ENCODE results near the gene ARHGAP29. TPM values are rescaled to one million over a fixed set of nuclear protein-coding genes. Genes with fewer than 3 reads are reported as not detected.
"Not testable (repeated sequence)": the region's sequence is repeated elsewhere in the genome, so short reads cannot be mapped to it uniquely, and the experiment has no call there.

ARHGAP29 gene
- total RNA-seq, 1 experiment from 2014 or later = 14.1 TPM

DNA sequence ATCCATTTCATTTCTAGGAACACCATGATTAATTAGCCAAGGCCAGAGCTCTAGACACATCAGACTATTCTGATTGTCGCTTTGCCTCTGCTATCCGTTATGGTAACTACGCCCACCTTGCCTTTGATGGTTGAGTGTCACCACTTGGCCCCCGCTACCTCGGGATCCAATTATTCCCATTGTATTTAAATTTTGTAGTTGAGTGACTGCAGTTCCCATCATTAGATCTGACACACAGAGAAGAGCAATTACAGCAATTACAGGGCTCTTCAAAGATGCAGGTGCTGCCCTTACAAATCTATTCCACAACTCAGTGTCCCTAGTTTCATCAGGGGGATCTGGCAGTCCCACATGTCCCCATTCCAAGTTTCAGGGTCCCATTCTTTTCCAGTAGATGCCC is 71.5 kb downstream of the ARHGAP29 start:
- no peak for DNase-seq (ENCODE audit: low spot score)

DNA sequence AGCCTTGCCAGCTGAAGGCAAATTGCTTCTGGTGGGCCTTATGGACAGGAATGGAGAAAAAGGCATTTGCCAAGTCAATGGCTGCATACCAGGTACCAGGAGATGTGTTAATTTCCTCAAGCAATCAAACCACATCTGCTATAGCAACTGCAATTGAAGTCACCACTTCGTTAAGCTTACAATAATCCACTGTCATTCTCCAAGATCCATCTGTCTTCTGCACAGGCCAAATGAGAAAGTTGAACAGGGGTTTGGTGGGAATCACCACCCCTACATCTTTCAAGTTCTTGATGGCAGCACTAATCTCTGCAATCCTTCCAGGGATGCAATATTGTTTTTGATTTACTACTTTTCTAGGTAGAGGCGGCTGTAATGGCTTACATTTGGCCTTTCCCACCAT is 72.5 kb downstream of the ARHGAP29 start:
- DNase-seq (ENCODE audit: low spot score) = not testable (repeated sequence)

DNA sequence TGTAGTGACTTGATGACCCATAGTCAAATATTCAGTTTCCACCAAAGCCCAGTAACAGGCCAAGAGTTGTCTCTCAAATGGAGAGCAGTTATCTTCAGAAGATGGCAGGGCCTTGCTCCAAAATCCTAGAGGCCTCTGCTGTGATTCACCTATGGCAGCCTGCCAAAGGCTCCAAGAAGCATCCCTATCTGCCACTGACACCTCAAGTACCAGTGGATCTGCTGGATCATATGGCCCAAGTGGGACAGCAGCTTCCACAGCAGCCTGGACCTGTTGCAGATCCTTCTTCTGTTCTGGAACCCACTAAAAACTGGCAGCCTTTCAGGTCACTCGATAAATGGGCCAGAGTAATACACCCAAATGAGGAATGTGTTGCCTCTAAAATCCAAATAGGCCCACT is 73.3 kb downstream of the ARHGAP29 start:
- not testable (repeated sequence) for DNase-seq (ENCODE audit: low spot score)

DNA sequence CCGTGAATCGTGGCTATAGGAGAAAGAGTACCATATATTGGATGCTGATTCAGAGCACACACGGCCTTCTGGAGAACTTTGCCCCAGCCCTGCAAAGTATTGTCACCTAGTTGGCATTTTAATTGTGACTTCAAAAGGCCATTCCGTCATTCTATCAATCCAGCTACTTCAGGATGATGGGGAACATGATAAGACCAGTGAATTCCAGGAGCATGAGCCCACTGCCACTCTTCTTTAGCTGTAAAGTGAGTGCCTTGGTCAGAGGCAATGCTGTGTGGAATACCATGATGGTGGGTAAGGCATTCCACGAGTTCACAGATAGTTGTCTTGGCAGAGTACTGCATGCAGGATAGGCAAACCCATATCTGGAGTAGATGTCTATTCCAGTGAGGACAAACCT is 74.1 kb downstream of the ARHGAP29 start:
- DNase-seq (ENCODE audit: low spot score) = not testable (repeated sequence)

DNA sequence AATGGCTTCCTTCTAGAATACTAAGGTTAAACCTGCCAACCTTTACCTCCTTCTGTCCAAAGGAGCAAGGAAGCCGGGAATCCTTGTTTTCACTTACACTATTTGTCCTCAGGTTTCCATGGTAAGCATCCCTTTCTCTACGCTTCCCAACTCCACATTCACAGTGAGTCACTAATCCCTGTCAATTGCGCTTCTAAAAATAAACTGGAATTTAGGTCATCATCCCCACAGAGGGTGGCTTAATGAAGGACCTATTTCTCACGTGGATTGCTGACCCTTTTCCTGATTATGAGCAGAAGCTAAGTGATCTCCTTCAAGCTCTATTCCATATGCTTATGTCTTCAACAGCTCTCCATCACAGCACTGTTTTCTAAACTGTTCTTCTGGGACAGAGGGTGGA is 76.6 kb downstream of the ARHGAP29 start:
- DNase-seq (ENCODE audit: low spot score) = peak; percentile 62

DNA sequence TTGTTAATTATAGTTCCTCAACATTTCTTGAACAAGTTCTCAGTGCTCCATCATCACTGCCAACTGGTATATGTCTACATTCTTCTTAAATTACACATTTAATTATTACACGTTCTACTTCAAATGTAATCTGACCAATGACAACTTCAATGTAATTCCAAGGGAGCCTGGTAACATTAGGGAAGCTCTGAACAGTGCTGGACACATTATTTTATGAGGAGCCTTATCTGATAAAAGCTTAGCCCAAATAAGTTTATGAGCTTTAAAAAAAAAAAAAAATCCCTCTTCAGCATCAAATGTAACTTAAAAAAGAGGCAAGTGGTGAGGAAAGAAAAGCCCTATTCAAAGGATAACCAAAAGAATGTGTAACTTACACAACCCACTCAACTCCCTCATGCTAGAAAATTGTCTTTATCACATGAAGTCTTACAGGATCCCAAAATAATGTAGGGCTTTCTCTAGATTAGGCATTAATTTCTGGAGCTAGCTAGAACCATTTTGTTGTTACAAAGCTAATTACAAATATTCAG is 81.2 kb downstream of the ARHGAP29 start:
- no peak for DNase-seq (ENCODE audit: low spot score)

DNA sequence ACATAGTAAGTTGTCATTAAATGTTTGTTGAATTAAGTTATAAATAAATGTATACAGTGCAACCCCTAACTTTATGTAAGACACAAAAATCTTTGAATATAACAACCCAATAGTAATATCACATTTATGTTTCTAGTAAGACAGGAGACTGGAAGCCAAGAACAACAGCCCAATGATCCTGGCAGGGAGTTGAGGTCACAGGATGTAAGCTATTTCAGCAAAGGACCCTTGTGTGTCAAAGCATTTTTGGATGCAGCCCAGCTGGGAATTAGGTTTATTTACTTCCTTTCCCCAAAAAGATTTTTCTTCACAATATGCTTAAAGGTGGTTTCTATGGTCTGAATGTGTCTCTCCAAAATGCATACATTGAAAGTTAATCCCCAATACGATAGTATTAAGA is 82.4 kb downstream of the ARHGAP29 start:
- no peak for DNase-seq (ENCODE audit: low spot score)

DNA sequence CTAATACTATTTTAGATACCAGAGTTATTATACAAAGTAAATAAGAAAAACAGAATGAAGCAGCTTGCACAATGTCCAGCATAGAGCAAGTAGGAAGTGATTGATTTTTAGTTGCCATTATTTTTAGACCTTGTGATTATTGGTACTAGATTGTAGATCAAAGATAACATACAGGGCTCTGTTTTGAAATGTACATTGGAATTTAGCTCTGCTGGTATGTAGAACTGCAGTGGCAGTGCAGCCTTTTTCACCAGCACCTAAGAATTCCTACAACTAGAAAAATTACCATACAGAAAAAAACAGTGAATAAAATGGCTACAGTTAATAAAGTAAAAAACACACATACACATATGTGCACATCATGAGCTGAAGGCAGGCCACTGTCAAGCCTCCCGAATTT is 84.3 kb downstream of the ARHGAP29 start:
- DNase-seq (ENCODE audit: low spot score) = no peak

DNA sequence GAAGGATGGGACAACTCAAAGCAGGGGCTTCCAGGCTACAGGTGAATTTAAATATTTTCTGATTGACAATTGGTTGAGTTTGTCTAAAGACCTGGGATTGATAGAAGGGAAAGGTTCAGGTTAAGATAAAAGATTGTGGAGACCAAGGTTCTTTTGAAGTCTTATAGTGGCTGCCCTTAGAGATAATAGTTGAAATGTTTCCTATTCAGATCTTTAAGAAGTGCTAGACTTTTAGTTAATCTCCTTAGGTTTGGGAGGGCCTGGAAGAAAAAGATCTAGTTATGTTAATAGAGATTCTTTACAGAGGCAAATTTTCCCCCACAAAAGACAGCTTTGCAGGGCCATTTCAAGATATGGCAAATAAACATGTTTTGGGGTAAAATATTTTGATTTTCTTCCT is 88.2 kb downstream of the ARHGAP29 start:
- not testable (repeated sequence) for DNase-seq (ENCODE audit: low spot score)

DNA sequence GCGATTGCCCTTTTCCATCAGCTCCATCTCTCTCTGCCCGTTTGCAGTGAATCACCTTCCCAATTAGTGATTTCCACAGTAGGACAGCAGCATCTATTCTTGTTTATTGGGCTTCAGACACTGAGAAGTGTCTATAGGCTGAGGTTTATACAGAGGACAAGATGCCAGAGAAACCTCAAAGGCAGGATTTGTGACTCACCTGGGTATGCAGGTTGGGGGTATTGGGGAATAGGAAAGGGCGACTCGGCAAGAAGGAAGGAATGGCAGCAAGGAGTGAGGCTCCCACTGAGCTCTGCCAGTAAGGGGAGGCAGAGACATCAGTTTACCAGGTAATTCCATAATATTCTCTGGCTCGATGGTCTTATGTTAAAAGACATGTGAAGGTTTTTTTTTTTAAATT is 91.1 kb downstream of the ARHGAP29 start:
- DNase-seq (ENCODE audit: low spot score) = no peak

DNA sequence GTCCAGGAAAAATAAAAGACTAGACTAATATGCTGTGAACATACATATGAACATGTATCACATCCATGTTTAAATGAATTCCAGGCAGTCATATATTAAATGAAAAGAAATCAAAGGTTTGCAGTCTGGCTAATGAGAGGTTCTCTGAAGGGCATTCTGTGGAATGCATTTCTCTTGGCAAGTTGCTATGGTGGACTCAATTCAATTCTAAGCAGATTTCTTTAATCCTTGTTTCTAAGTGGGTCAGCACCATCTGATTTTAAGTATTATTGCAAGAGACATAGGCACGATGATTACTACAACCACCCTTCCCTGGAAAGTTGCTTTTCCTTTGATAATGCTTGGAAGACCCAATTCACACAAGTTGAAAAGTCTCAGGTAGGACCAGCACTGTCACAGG is 92.5 kb downstream of the ARHGAP29 start:
- DNase-seq (ENCODE audit: low spot score) = no peak

DNA sequence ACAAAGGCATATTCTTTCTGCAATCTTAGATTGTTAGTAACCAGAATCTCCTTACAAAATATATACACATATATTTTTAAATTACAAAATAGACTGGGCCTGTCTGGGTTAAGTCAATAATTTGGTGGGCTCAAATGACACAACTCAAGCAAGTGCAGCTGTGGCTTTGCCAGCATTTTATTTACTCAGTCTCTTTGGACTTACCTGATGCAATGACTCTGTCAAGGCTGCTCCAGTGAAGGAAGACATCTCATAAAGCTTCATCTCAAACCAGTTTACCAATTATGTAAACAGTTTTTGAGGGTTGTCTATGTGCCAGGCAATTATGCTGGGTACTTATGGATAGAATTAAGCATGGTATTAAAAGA is 93.6 kb downstream of the ARHGAP29 start:
- DNase-seq (ENCODE audit: low spot score) = no peak

DNA sequence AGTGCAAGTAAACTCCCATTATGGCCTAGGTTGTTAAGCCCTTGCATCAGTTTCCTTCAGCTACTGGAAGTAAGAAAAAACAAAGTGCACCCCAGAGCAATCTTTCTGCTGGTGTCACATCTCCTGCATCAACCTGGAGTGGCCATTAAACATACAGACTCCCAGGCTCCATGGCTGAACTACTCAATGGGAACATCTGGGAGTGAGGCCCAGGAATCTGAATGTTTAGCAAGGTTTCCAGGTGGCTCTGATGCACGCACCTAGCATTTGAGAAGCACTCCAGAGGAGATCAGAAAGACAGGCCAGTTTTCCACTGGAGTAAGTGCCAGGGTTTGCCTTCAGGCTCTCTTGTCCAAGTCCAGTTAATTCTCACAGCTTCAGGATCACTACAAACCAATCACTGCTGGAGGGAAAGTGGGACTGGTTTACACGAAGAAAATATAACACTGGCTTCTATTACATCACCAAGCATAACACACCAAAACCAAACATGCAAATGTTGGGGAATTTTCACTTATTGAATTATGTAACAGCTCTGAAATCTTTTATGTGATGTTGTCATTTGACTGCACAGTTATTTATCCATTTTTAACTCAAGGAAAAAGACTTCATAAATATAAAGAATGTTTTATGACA is 94.1 kb downstream of the ARHGAP29 start:
- DNase-seq (ENCODE audit: low spot score) = no peak

DNA sequence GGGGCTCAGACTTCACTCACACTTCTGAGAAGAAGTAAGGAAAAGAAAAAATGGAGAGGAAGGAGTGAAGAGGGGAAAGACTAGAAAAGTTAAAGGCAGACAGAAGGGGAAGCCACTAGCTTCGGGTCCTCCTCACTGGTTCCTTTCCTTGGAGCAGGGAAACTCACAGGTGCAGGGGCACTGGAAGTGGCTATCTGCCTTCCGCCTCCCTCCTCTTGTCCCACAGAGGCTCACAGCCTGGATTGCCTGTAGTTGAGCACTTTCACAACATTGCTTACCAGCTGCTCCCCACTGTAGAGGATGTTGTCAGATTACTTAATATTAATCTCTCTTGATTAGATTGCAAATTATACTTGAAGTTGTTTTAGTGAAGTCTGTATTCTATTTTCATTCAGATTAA is 94.8 kb downstream of the ARHGAP29 start:
- DNase-seq (ENCODE audit: low spot score) = no peak

DNA sequence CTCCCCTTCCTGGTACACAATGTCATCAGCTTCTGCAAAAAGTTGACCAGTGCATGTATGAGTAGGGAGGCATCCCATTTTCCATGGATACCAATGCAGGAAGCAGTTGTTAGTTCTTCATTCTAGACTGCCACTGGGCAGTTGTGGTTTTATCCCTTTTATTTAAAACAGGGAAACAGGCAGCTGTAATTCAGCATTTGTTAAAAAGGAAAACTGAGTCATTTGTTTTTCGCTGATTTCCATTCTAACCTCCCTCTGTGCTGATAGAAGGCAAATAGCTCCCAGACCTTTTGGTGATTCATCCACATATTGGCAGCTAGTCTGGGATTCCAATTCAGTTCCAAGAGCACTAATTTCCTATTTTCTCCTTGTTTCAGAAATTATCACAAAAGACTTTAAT is 95.4 kb downstream of the ARHGAP29 start:
- DNase-seq (ENCODE audit: low spot score) = no peak

DNA sequence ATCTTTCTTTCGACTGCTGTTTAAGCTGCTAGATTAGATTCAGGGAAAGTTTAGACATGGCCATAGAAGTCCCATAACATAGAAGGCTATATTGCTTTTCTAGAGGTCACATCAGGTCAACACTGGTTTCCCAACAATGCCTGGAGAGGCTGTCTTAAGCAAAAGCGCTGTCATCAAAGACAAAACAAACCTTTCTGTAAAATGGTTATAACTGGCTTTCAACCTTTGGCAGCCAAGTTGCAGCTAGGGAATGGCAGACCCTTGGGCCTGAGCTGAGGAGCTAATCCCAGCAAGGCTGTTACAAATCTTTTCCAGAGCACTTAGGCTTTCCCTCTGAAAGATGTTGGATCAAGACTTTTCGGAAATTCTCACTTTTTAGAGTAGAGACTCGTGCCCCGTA is 105.3 kb downstream of the ARHGAP29 start:
- no peak for DNase-seq (ENCODE audit: low spot score)

DNA sequence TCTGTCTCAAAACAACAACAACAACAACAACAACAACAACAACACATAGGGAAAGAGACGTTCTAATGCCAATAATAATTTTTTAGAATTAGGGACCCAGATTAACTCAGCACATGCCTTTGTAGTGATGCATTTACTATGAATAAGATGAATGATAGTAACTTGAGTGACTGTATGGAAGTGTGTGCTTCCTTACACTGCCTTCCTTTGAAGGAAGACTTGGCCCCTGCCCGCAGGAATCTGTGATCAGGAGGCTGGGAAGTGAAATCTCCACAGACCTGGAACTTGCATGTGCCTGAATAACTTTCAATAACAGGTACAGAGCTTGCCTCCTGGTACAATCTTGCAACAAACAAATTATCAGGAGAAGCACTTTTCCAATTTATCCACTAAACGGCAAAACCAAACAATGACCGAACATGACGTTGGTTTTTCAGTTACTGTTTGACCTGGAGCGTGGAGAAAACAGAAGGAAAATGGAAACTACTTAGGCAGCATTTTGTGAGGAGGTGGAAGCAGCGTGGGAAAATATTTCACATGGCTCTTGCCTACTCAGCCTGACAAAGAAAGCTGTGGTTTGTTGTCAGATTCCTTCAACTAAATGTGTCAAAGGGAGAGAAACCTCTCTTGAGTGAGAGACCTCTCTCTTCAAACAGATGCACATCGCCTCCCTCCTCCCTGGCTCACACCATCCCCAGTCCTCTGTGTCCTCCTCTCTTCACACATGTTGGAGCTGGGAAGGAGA is 106.4 kb downstream of the ARHGAP29 start:
- peak; percentile 17 for DNase-seq (ENCODE audit: low spot score)

DNA sequence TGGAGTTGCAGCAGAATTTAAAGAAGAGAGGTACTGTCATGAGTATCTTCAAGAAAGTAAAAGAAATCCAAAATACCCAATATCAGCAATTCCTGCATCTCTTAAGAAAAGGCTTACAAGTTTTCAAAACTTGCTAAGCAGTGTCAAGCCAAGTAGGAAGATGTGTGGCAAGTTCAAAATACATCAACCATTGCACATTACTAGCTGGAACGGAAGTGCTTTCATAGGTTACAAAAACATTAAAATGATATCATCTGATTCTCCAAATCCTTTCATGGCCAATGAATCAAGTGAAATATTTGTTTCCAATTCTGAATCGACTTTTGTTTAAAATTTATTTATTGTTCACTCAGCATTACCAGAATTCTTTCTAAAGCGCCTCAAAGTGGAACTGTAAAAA is 110.7 kb downstream of the ARHGAP29 start:
- no peak for DNase-seq (ENCODE audit: low spot score)

DNA sequence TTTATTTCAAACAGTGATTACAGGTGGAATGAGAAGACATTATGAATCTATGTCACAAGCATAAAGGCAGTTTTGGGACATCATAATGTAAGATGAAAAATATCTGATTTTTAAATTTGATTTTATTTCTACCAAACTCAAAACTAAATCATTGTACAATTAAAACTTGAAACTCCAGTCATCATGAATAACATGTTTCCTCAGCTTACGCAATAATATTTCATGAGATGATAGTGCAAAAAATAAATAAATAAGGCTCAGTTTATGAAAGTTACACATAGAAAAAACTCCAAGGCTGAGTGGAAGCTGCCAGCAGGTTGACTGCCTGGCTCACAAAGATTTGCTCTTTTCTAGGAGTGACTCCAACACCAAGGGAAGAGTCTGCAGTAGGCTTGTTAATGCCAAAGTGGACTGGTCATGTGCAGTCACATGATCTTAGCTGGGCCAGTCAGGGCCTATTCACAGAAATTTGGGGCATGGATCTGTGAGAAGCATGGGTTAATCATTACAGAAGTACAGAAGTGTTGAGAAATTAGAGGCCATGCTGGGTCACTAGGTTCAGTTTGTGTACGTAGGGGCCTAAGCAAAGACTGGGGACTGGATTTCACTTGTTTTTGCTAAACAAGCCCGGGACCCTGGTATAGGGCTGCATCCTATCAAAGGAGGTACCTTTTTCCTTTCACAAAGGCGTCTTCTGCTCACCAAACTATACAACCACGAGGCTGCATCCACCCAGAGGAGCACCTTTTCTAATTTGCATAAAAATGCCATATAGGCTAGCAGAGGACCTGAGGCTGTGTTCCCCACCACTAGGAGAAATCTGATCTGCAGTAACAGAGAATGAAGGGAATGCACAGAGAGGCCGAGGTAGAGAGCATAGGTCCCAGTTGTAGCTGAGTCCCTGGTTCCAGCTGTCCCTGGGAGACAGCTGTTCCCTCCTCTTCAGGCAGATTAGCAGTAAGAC is 111.6 kb downstream of the ARHGAP29 start:
- DNase-seq (ENCODE audit: low spot score) = no peak

DNA sequence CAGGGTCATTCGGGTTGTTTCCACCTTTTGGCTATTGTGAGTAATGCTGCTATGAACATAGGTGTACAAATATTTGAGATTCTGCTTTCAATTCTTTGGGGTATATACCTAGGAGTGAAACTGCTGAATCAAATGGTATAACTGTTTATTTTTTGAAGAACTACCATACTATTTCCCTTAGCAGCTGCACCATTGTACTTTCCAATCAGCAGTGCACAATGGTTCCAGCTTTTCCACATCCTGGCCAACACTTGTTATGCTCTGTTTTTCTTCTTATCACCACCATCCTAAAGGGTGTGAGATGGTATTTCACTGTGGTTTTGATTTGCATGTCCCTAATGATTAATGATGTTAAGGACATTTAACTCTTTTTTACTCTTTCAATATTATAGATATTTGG is 112.8 kb downstream of the ARHGAP29 start:
- DNase-seq (ENCODE audit: low spot score) = no peak

DNA sequence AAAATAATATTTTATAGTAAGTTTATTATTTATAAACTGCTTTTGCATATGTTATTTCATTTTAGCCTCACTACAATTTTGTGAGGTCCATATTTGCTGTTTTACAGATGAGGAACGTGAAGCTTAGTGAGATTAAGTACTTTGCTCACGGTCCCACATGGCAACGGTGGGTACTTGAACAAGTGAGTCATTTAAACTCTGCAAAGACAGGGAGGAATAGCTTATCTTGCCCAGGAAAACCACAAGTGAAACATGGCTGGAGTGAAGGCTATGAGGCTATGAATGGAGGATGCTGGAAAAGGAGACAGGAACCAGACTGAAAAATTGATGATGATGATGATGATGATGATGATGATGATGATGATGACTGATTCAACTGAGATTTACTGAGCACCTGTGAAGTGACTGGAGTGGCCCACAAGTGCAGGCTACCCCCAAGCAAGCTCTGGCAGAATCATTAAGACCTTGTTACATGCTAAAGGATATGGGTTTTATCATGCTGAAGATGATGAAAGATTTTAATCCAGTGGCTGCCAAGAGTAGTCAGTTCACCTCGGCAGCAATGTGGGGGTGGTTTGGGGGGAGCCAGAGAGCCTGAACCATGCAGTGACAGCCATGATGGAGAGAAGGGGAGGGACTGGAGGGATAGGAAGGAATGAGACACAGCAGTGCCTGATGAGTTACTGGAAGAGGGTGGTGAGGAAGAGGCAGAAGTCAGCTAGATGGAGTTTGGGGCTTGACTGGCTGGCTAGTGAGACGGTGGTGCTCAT is 115.0 kb downstream of the ARHGAP29 start:
- DNase-seq (ENCODE audit: low spot score) = peak; percentile 74

Measured in A172 (cell line).